Suprapubic skin (tissue), 4 donors: ENCODE measurements around the gene IL3RA. TPM values are rescaled to one million over a fixed set of nuclear protein-coding genes. Genes with fewer than 3 reads are reported as not detected.
"Not testable (repeated sequence)": the region's sequence is repeated elsewhere in the genome, so short reads cannot be mapped to it uniquely, and the experiment has no call there.

ENCODE experiments used
- DNase-seq, 2 donors: peaks; one replicate each; pipeline ENCODE4 v3.0.0-alpha.2; 2019; ENCODE audit warnings: low spot score in 2 of 2
- H3K27ac ChIP-seq: fragments of 200-600 bp; sonication (generic); one replicate; pipeline ENCODE4 v1.5.1; 2019
- H3K27me3 ChIP-seq: fragments of 200-600 bp; sonication (generic); one replicate; pipeline ENCODE4 v1.5.1; 2019
- H3K36me3 ChIP-seq: fragments of 200-600 bp; sonication (generic); one replicate; pipeline ENCODE4 v1.5.1; 2019
- H3K4me1 ChIP-seq: fragments of 200-600 bp; sonication (generic); one replicate; pipeline ENCODE4 v1.5.1; 2019
- H3K4me3 ChIP-seq: fragments of 200-600 bp; sonication (generic); one replicate; pipeline ENCODE4 v1.5.1; 2019; ENCODE audit warnings: mild to moderate bottlenecking
- H3K9me3 ChIP-seq: fragments of 200-600 bp; sonication (generic); one replicate; pipeline ENCODE4 v1.5.1; 2019
- EP300 ChIP-seq: sonication (generic); formaldehyde crosslinking; IDR thresholded peaks from one replicate; pipeline ENCODE4 v1.6.1; 2017; ENCODE audit warnings: antibody characterized with exemption
- POLR2A ChIP-seq, 2 donors: fragments of 450-650 bp; IDR thresholded peaks; one replicate each; pipeline ENCODE4 v1.6.1; 2017; ENCODE audit warnings: antibody characterized with exemption in 2 of 2, mild to moderate bottlenecking in 2 of 2, moderate library complexity in 2 of 2
- POLR2AphosphoS5 ChIP-seq, 3 donors: sonication (generic); formaldehyde crosslinking; IDR thresholded peaks; one replicate each; pipeline ENCODE4 v1.6.1; 2017; ENCODE audit warnings: antibody characterized with exemption in 3 of 3
- WGBS: methylation state at CpG from one replicate; pipeline ENCODE4 v1.1.5; 2018; 5-methylcytosine and 5-hydroxymethylcytosine counted together
- total RNA-seq, 4 donors: library from RNA; depleted of rRNA; stranded (reverse); fragments of >200 nt; gene quantifications; one replicate each; pipeline ENCODE4 v1.1.0, GENCODE V29; 2016
- TF ChIP-seq, protein P1 (sequence below), 2 donors: fragments of 200-600 bp in 1 of 2; fragments of 450-650 bp in 1 of 2; sonication (generic) in 1 of 2; IDR thresholded peaks; one replicate each; pipeline ENCODE4 v1.5.1; 2016 to 2019; ENCODE audit warnings: antibody characterized with exemption in 2 of 2, mild to moderate bottlenecking in 1 of 2, moderate library complexity in 1 of 2

The IL3RA gene
- total RNA-seq, 4 donors from 2014 or later = 2.2 to 9.0 (median 3.4) TPM

DNA sequence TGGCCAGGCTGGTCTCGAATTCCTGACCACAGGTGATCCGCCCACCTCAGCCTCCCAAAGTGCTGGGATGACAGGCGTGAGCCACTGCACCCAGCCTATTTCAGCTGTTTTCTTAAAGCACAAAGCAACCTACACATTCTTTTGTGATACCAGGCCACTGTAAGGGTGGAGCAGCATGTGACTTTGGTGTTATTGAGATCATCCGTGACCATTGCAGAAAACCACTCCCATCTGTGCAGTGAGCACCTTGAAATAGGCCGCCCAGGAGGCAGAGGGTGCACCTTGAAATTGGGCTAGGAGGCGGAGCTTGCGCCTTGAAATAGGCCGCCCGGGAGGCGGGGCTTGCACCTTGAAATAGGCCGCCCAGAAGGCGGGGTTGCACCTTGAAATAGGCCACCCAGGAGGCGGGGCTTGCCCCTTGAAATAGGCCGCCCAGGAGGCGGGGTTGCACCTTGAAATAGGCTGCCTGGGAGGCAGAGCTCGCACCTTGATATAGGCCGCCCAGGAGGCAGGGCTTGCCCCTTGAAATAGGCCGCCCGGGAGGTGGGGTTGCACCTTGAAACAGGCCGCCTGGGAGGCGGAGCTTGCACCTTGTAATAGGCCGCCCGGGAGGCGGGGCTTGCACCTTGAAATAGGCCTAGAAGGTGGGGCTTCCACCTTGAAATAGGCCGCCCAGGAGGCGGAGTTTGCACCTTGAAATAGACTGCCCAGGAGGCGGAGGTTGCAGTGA, 64.3 kb downstream of the IL3RA start:
- WGBS = 84% methylated on average over 26 of the region's 27 CpGs
- Histone ChIP-seq H3K27ac (no peak overlapping the region), H3K4me1 (no peaks in the 10 kb centered on the region), H3K9me3 (no peaks in the 10 kb centered on the region), H3K27me3 (no peaks in the 10 kb centered on the region), H3K36me3 (peaks cover 56% of the 10 kb centered on the region), H3K4me3 (no peak overlapping the region)
- peak in 1 of 2 donors; percentile 30 for DNase-seq
- TF ChIP-seq, protein P1, sequence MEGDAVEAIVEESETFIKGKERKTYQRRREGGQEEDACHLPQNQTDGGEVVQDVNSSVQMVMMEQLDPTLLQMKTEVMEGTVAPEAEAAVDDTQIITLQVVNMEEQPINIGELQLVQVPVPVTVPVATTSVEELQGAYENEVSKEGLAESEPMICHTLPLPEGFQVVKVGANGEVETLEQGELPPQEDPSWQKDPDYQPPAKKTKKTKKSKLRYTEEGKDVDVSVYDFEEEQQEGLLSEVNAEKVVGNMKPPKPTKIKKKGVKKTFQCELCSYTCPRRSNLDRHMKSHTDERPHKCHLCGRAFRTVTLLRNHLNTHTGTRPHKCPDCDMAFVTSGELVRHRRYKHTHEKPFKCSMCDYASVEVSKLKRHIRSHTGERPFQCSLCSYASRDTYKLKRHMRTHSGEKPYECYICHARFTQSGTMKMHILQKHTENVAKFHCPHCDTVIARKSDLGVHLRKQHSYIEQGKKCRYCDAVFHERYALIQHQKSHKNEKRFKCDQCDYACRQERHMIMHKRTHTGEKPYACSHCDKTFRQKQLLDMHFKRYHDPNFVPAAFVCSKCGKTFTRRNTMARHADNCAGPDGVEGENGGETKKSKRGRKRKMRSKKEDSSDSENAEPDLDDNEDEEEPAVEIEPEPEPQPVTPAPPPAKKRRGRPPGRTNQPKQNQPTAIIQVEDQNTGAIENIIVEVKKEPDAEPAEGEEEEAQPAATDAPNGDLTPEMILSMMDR (IDR thresholded peaks at IDR 0.05) = no peak
- TF ChIP-seq POLR2AphosphoS5 (IDR thresholded peaks at IDR 0.05) = no peak
- no peak for TF ChIP-seq EP300
- TF ChIP-seq POLR2A (IDR thresholded peaks at IDR 0.05) = no peak

DNA sequence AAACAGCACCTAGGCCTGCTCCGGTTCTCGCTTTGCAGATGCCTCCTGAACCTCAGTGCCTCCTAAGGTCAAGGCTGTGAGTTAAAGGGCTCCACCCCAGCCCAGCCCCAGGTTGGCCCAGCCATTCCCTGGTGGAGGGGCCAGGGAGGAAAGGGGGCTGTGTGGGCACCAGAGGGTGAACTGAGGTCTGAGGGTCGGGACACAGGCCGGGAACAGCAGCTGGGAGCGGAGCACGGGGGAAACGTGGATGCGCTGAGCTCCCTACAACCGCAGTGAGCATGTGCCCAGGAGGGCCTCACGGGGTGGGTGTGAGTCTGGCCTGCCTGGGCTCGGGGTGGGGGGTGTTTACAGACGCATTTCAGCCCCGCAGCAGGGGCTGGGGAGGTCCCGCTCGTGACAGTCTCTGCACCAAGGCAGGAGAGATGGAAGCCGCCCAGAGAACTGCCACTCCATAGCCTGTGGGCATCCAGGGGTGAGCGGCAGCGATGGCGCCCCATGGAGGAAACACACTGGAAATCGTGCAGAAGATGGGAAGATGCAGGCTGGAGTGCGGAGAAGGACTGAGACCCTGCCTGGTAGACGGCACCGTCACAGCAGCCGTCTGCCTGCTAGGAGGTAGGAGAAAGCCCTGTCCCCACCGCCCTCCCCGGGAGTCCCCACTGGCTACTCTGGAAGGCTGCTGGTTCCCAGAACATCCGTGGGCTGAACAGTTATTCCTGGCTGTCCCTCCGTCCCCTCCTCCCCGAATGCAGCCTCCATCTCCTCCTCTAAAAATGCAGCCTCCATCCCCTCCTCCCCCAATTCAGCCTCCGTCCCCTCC, 65.2 kb downstream of the IL3RA start:
- no peak for TF ChIP-seq EP300
- TF ChIP-seq, protein P1 (IDR thresholded peaks at IDR 0.05) = no peak
- TF ChIP-seq POLR2A (IDR thresholded peaks at IDR 0.05) = no peak

DNA sequence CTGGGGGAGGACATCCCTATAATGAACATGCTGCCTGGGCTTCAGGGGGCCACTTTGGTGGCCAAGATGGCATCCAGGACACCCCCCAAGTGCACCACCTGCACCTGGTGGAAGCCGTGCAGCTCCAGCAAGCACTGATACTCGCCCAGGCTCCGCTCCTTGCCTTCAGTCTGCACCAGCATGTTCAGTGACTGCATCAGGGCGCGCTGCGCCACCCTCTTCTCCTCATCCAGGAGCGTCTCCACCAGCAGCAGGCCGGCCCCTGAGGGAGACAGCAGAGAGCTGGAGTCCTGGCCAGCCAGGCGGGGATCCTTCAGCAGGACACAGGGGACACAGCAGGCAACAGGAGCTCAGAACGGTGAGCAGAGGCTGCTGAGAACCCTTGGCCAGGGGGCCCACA, 66.6 kb downstream of the IL3RA start:
- Histone ChIP-seq H3K36me3 (peaks cover 73% of the 10 kb centered on the region), H3K27me3 (no peaks in the 10 kb centered on the region), H3K27ac (no peak overlapping the region), H3K4me1 (no peaks in the 10 kb centered on the region), H3K9me3 (no peaks in the 10 kb centered on the region), H3K4me3 (no peak overlapping the region)
- peak in 1 of 2 donors; percentile 58 for DNase-seq
- TF ChIP-seq POLR2A (IDR thresholded peaks at IDR 0.05) (no peak), EP300 (no peak), POLR2AphosphoS5 (IDR thresholded peaks at IDR 0.05) (no peak)
- TF ChIP-seq, protein P1 (IDR thresholded peaks at IDR 0.05) = no peak
- WGBS = 97% methylated on average over 10 of the region's 10 CpGs

More for the DNA sequence above, 65.2 kb downstream of the IL3RA start:
- Histone ChIP-seq H3K27me3 (no peaks in the 10 kb centered on the region), H3K4me3 (no peak overlapping the region), H3K27ac (no peak overlapping the region), H3K36me3 (peaks cover 66% of the 10 kb centered on the region), H3K4me1 (no peaks in the 10 kb centered on the region), H3K9me3 (no peaks in the 10 kb centered on the region)
- DNase-seq = peak in 1 of 2 donors; percentile 58
- whole genome bisulfite sequencing = 92% methylated on average over 30 of the region's 30 CpGs

DNA sequence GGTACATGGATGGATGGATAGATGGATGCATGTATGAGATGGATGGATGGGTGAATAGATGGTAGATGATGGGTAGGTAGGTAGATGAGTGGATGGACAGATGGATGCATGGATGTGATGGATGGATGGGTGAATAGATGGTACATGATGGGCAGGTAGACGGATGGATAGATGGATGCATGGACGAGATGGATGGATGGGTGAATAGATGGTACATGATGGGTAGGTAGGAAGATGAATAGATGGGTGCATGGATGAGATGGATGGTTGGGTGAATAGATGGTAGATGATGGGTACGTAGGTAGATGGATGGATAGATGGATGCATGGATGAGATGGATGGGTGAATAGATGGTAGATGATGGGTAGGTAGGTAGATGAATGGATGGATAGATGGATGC, 67.3 kb downstream of the IL3RA start:
- 92% methylated on average over 3 of the region's 3 CpGs for whole genome bisulfite sequencing
- not testable (repeated sequence) for H3K27me3 ChIP-seq, H3K27ac ChIP-seq, DNase-seq, H3K4me3 ChIP-seq, H3K9me3 ChIP-seq, H3K4me1 ChIP-seq
- H3K36me3 ChIP-seq = peaks cover 69% of the 10 kb centered on the region

DNA sequence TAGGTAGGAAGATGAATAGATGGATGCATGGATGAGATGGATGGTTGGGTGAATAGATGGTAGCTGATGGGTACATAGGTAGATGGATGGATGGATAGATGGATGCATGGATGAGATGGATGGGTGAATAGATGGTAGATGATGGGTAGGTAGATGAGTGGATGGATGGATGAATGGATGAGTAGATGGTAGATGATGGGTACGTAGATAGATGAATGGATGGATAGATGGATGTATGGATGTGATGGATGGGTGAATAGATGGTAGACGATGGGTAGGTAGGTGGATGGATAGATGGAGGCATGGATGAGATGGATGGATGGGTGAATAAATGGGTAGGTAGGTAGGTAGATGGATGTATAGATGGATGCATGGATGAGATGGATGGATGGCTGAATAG, 69.2 kb downstream of the IL3RA start:
- H3K27me3 ChIP-seq, H3K27ac ChIP-seq, DNase-seq, H3K4me1 ChIP-seq, H3K4me3 ChIP-seq, H3K9me3 ChIP-seq: not testable (repeated sequence)
- H3K36me3 ChIP-seq = peaks cover 67% of the 10 kb centered on the region
- WGBS = 93% methylated on average over 2 of the region's 2 CpGs

DNA sequence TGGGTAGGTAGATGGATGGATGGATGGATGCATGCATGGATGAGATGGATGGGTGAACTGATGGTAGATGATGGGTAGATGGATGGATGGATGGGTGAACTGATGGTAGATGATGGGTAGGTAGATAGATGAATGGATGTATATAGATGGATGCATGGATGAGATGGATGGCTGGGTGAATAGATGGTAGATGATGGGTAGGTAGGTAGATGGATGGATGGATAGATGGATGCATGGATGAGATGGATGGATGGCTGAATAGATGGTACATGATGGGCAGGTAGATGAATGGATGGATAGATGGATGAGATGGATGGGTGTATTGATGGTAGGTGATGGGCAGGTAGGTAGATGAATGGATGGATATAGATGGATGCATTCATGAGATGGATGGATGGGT, 70.5 kb downstream of the IL3RA start:
- peak in 1 of 2 donors; percentile 2 for DNase-seq
- no peak overlapping the region for H3K4me3 ChIP-seq
- no peaks in the 10 kb centered on the region for H3K27me3 ChIP-seq
- peaks cover 63% of the 10 kb centered on the region for H3K36me3 ChIP-seq
- no peaks in the 10 kb centered on the region for H3K9me3 ChIP-seq
- TF ChIP-seq, protein P1 (IDR thresholded peaks at IDR 0.05) = no peak
- TF ChIP-seq POLR2A (IDR thresholded peaks at IDR 0.05) = no peak
- no peak for TF ChIP-seq POLR2AphosphoS5 (IDR thresholded peaks at IDR 0.05)
- no peak for TF ChIP-seq EP300
- no peak overlapping the region for H3K27ac ChIP-seq
- H3K4me1 ChIP-seq = no peaks in the 10 kb centered on the region
